HEK293T (cell line): ENCODE data around the gene PCDH12.

Experiments
- CTCF ChIA-PET: fragments of 350-600 bp; formaldehyde crosslinking; extraction: SDS; loops from one replicate; lab custom pipeline; 2021; ENCODE audit warnings: antibody characterized with exemption, inconsistent platforms; lab: Yijun Ruan, JAX
- POLR2A ChIA-PET: fragments of 350-600 bp; formaldehyde crosslinking; extraction: SDS; loops from one replicate; lab custom pipeline; 2020; ENCODE audit warnings: antibody characterized with exemption, inconsistent platforms; lab: Yijun Ruan, JAX
- DNase-seq: peaks from one replicate; pipeline ENCODE4 v3.0.0; 2012; ENCODE audit warnings: mixed read lengths; ENCODE audit errors: extremely low spot score
- ARNT ChIP-seq: fragments of 450-650 bp; IDR thresholded peaks from 2 replicates; pipeline ENCODE4 v1.6.1; 2017; ENCODE audit warnings: mild to moderate bottlenecking
- BHLHE40 ChIP-seq: fragments of 450-650 bp; IDR thresholded peaks from 2 replicates; pipeline ENCODE4 v1.6.1; 2016; ENCODE audit warnings: mild to moderate bottlenecking, moderate library complexity, borderline replicate concordance
- CTBP1 ChIP-seq: fragments of 450-650 bp; IDR thresholded peaks from 2 replicates; pipeline ENCODE4 v1.6.1; 2016; ENCODE audit warnings: borderline replicate concordance
- ELF4 ChIP-seq: fragments of 450-650 bp; IDR thresholded peaks from 2 replicates; pipeline ENCODE4 v1.6.1; 2017; ENCODE audit warnings: antibody characterized with exemption
- FOXA1 ChIP-seq: fragments of 450-650 bp; IDR thresholded peaks from 2 replicates; pipeline ENCODE4 v1.6.1; 2016; ENCODE audit warnings: mild to moderate bottlenecking
- FOXK2 ChIP-seq: fragments of 450-650 bp; IDR thresholded peaks from 2 replicates; pipeline ENCODE4 v1.6.1; 2016; ENCODE audit warnings: mild to moderate bottlenecking
- FOXM1 ChIP-seq: fragments of 450-650 bp; IDR thresholded peaks from 2 replicates; pipeline ENCODE4 v1.6.1; 2017; ENCODE audit warnings: mild to moderate bottlenecking, borderline replicate concordance
- HDGF ChIP-seq: fragments of 450-650 bp; IDR thresholded peaks from 2 replicates; pipeline ENCODE4 v1.6.1; 2017; ENCODE audit warnings: antibody characterized with exemption, borderline replicate concordance
- L3MBTL2 ChIP-seq: fragments of 450-650 bp; conservative IDR thresholded peaks from 2 replicates; pipeline ENCODE4 v1.6.1; 2016; ENCODE audit warnings: mild to moderate bottlenecking
- LEF1 ChIP-seq: fragments of 450-650 bp; IDR thresholded peaks from 2 replicates; pipeline ENCODE4 v1.6.1; 2017; ENCODE audit warnings: mild to moderate bottlenecking, borderline replicate concordance
- NFRKB ChIP-seq: fragments of 450-650 bp; IDR thresholded peaks from 2 replicates; pipeline ENCODE4 v1.6.1; 2016; ENCODE audit warnings: mild to moderate bottlenecking, moderate library complexity
- PKNOX1 ChIP-seq: fragments of 450-650 bp; IDR thresholded peaks from 2 replicates; pipeline ENCODE4 v1.6.1; 2016
- SP1 ChIP-seq: fragments of 450-650 bp; IDR thresholded peaks from 2 replicates; pipeline ENCODE4 v1.6.1; 2017
- SUZ12 ChIP-seq: fragments of 450-650 bp; IDR thresholded peaks from 2 replicates; pipeline ENCODE4 v1.6.1; 2016; ENCODE audit warnings: mild to moderate bottlenecking
- TARDBP ChIP-seq: fragments of 450-650 bp; IDR thresholded peaks from 2 replicates; pipeline ENCODE4 v1.6.1; 2016
- ZNF384 ChIP-seq: fragments of 450-650 bp; IDR thresholded peaks from 2 replicates; pipeline ENCODE4 v1.6.1; 2016

Gene PCDH12

GRCh38 chr5:141973871-141974595 is 16.0 kb upstream of the PCDH12 start:
- no peak for TF ChIP-seq HDGF
- no peak for TF ChIP-seq CTBP1
- no peak for TF ChIP-seq LEF1
- TF ChIP-seq SUZ12, result no peak
- no peak for TF ChIP-seq ZNF384
- no peak for TF ChIP-seq FOXM1
- TF ChIP-seq SP1, result no peak
- no peak for TF ChIP-seq BHLHE40
- no peak for TF ChIP-seq PKNOX1
- no peak for TF ChIP-seq TARDBP
- no peak for TF ChIP-seq ELF4
- ChIA-PET POLR2A (no interaction called here), CTCF (no interaction called here)
- DNase-seq, result no peak

GRCh38 chr5:141969783-141970771 is 12.1 kb upstream of the PCDH12 start:
- POLR2A ChIA-PET, result interaction anchor here (0.6 to 2.4 kb wide), 15 partner anchors 8 to 1296 kb away, joined by 3 to 19 read pairs (median 4); partner anchors contain the start of genes DELE1, GNPDA1, NDFIP1 and RELL2
- TF ChIP-seq FOXA1 (no peak), ARNT (no peak), PKNOX1 (no peak), ZNF384 (no peak), NFRKB (no peak), L3MBTL2 (no peak), TARDBP (no peak), LEF1 (no peak), BHLHE40 (no peak), FOXK2 (no peak), ELF4 (no peak), HDGF (no peak), CTBP1 (no peak), SUZ12 (no peak), SP1 (no peak)
- CTCF ChIA-PET, result interaction anchor here (0.6 to 2.9 kb wide), 18 partner anchors 8 to 301 kb away, joined by 3 to 20 read pairs (median 5); partner anchors contain the start of genes DELE1 and PCDH1
- peak; percentile 36 for DNase-seq

GRCh38 chr5:141968914-141969608 is 11.1 kb upstream of the PCDH12 start, which contains the start of gene RNF14:
RNF14 (plus strand) TSS chr5:141969105; CDS start chr5:141973589, 4,484 bp downstream.
- ChIA-PET CTCF (interaction anchor here (0.5 to 1.9 kb wide), 29 partner anchors 9 to 350 kb away, joined by 3 to 20 read pairs (median 4); partner anchors contain the start of genes DELE1, DIAPH1, HDAC3 and PCDH1), POLR2A (interaction anchor here (0.6 to 2.4 kb wide), 21 partner anchors 9 to 1295 kb away, joined by 3 to 19 read pairs (median 3); partner anchors contain the start of genes DELE1, GNPDA1, NDFIP1 and RELL2)
- TF ChIP-seq SUZ12, result no peak
- peak; percentile 85 for TF ChIP-seq PKNOX1
- peak; percentile 95 for DNase-seq

- no peak for DNase-seq
- TF ChIP-seq TARDBP, result no peak
- TF ChIP-seq LEF1, result no peak
- TF ChIP-seq BHLHE40, result no peak
- no peak for TF ChIP-seq HDGF
- TF ChIP-seq FOXA1, result no peak
- POLR2A ChIA-PET, result interaction anchor here (0.8 kb wide), 1 partner anchor 22 kb away, joined by 3 read pairs; no protein-coding TSS in a partner anchor
- CTCF ChIA-PET, result interaction anchor here (0.7 kb wide), 1 partner anchor 12 kb away, joined by 3 read pairs; no protein-coding TSS in a partner anchor
These were observed 8.9 kb upstream of the PCDH12 start for GRCh38 chr5:141966963-141967333.

GRCh38 chr5:141966275-141966962 is 8.4 kb upstream of the PCDH12 start:
- CTCF ChIA-PET, result interaction anchor here (0.6 to 0.7 kb wide), 2 partner anchors 11 to 409 kb away, joined by 3 read pairs; no protein-coding TSS in a partner anchor
- POLR2A ChIA-PET, result no interaction called here
- TF ChIP-seq ZNF384 (no peak), CTBP1 (no peak), BHLHE40 (no peak), NFRKB (no peak), SP1 (no peak), ELF4 (no peak), TARDBP (no peak), SUZ12 (no peak), LEF1 (no peak), ARNT (no peak), HDGF (no peak), PKNOX1 (no peak), FOXA1 (no peak), FOXM1 (no peak), L3MBTL2 (no peak), FOXK2 (no peak)
- no peak for DNase-seq
